ENCODE results near the gene RAB3GAP2.
"Not testable (repeated sequence)": the region's sequence is repeated elsewhere in the genome, so short reads cannot be mapped to it uniquely, and the experiment has no call there.

The RAB3GAP2 gene

DNA sequence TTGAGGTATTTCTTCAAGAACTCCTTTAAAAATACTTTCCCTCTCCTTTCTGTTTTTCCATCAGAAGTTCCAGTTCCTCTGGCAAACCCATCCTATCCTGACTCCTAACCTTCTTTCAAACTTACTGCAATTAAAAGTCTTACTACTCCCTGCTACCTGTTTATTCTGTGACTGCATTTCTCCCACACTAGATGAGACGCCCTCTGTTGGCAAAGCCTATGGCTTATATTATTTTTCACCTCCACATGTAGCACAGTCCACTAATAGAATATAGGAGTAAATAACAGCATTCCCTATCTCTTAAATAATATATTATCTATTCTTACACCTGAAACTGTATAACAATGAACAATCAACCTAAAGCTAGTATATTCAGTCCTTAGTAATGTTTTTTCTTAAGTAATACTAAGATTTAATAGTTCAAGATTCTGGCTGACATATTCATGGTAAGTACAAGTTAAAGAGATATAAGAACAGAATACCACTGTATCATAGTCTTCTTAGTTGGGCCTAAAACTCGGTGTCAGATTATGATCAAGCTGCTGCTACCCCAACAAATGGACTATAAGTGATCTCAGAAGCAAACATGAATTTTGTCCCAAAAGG is 54.8 kb downstream of the RAB3GAP2 start:
- no peaks in the 10 kb centered on the region for H3K27me3 ChIP-seq (ENCODE audit: insufficient read depth, low read length, poor library complexity, severe bottlenecking)
- no peaks in the 10 kb centered on the region; the same call in none of the 2 replicates for H3K36me3 ChIP-seq (ENCODE audit: insufficient read depth, low read length)
- no peaks in the 10 kb centered on the region for H3K4me1 ChIP-seq (ENCODE audit: insufficient read depth, low read length, poor library complexity, severe bottlenecking)
- H3K4me3 ChIP-seq (ENCODE audit: low read length, poor library complexity, severe bottlenecking), result no peak overlapping the region
- H3F3A ChIP-seq (ENCODE audit: low read depth), result no peaks in the 10 kb centered on the region
- no peaks in the 10 kb centered on the region for H3K9me2 ChIP-seq (replicated peaks; ENCODE audit: low read depth, low read length)
- H3K4me2 ChIP-seq (ENCODE audit: low read depth, low read length, poor library complexity, severe bottlenecking), result no peak overlapping the region
- TF ChIP-seq, protein P1, sequence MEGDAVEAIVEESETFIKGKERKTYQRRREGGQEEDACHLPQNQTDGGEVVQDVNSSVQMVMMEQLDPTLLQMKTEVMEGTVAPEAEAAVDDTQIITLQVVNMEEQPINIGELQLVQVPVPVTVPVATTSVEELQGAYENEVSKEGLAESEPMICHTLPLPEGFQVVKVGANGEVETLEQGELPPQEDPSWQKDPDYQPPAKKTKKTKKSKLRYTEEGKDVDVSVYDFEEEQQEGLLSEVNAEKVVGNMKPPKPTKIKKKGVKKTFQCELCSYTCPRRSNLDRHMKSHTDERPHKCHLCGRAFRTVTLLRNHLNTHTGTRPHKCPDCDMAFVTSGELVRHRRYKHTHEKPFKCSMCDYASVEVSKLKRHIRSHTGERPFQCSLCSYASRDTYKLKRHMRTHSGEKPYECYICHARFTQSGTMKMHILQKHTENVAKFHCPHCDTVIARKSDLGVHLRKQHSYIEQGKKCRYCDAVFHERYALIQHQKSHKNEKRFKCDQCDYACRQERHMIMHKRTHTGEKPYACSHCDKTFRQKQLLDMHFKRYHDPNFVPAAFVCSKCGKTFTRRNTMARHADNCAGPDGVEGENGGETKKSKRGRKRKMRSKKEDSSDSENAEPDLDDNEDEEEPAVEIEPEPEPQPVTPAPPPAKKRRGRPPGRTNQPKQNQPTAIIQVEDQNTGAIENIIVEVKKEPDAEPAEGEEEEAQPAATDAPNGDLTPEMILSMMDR (conservative IDR thresholded peaks at IDR 0.05; ENCODE audit: low read length), result peak; percentile 75
- no peak for TF ChIP-seq EZH2phosphoT487 (IDR thresholded peaks at IDR 0.05; ENCODE audit: borderline replicate concordance)
- H4K20me1 ChIP-seq (ENCODE audit: insufficient read depth, low read length, poor library complexity, severe bottlenecking), result peaks cover 9% of the 10 kb centered on the region
- H3K79me2 ChIP-seq (ENCODE audit: insufficient read depth, low read length), result peaks cover 9% of the 10 kb centered on the region
- H3K9me3 ChIP-seq (ENCODE audit: insufficient read depth, low read depth, low read length), result no peaks in the 10 kb centered on the region
- H3K9ac ChIP-seq (ENCODE audit: low read depth, low read length, poor library complexity, severe bottlenecking), result no peak overlapping the region
- H2AFZ ChIP-seq (ENCODE audit: low read length), result no peak overlapping the region

DNA sequence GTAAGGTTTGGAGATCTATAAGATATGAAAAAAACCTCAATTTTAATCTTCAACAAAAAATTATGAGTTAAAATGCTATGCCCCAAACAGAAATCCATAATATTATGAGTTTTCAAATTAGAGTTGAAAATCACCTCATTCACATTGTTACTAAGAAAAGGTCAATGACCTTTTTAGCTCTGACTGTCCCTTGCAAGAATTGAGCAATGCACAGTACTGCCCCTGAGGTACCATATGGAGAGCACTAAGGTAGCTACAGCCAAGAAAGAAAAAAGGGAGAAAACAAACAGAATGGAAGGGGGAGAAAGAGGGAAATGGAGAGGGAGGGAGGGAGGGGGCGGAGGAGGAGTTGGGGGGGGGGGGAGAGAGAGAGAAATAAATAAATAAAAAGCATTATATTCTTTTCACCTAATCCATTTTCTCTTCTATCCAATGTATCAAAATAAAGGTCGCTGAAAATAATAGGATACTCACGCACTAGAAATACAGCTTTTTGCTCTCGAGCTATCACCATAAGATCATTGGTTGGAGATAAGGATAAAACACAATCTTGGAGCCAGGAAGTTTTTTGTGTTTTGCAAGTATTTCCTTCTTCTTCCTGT is 58.8 kb downstream of the RAB3GAP2 start:
- Histone ChIP-seq H3K36me3 (ENCODE audit: insufficient read depth, low read length) (peaks cover 31% of the 10 kb centered on the region; the same call in 1 of the 2 replicates), H3K27me3 (ENCODE audit: insufficient read depth, low read length, poor library complexity, severe bottlenecking) (no peaks in the 10 kb centered on the region), H3K9me2 (replicated peaks; ENCODE audit: low read depth, low read length) (no peaks in the 10 kb centered on the region), H3K4me2 (ENCODE audit: low read depth, low read length, poor library complexity, severe bottlenecking) (no peak overlapping the region), H3K4me1 (ENCODE audit: insufficient read depth, low read length, poor library complexity, severe bottlenecking) (no peaks in the 10 kb centered on the region), H4K20me1 (ENCODE audit: insufficient read depth, low read length, poor library complexity, severe bottlenecking) (peaks cover 9% of the 10 kb centered on the region), H3F3A (ENCODE audit: low read depth) (no peaks in the 10 kb centered on the region), H3K4me3 (ENCODE audit: low read length, poor library complexity, severe bottlenecking) (no peak overlapping the region), H3K9ac (ENCODE audit: low read depth, low read length, poor library complexity, severe bottlenecking) (no peak overlapping the region), H3K79me2 (ENCODE audit: insufficient read depth, low read length) (peaks cover 5% of the 10 kb centered on the region; the same call in 1 of the 2 replicates), H3K9me3 (ENCODE audit: insufficient read depth, low read depth, low read length) (no peaks in the 10 kb centered on the region), H2AFZ (ENCODE audit: low read length) (no peak overlapping the region)
- TF ChIP-seq, protein P1 (conservative IDR thresholded peaks at IDR 0.05; ENCODE audit: low read length), result no peak
- no peak for TF ChIP-seq EZH2phosphoT487 (IDR thresholded peaks at IDR 0.05; ENCODE audit: borderline replicate concordance)

DNA sequence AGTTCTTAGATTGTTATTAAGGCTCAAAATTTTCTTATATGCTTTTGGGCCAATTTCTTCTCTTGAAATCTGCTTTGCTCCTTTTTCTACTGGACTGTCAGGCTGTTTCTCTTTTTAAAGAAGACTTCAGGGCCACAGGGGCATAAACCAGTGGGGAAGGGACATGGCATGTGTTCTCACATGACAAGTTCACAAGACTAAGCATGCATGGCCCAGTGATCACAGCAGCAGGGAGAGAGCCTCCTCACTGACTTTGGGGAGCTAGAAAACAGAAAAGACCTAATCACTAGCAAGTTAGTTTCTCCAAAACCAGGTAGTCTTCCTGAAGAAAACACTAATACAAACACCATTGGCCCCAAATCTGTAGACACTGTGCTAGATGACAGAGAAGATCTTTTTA is 64.8 kb downstream of the RAB3GAP2 start:
- H3K4me1 ChIP-seq (ENCODE audit: insufficient read depth, low read length, poor library complexity, severe bottlenecking), result no peaks in the 10 kb centered on the region
- H4K20me1 ChIP-seq (ENCODE audit: insufficient read depth, low read length, poor library complexity, severe bottlenecking), result no peaks in the 10 kb centered on the region
- H3K4me3 ChIP-seq (ENCODE audit: low read length, poor library complexity, severe bottlenecking), result no peak overlapping the region
- H3K9me3 ChIP-seq (ENCODE audit: insufficient read depth, low read depth, low read length), result no peaks in the 10 kb centered on the region
- H3F3A ChIP-seq (ENCODE audit: low read depth), result no peaks in the 10 kb centered on the region
- no peaks in the 10 kb centered on the region for H3K27me3 ChIP-seq (ENCODE audit: insufficient read depth, low read length, poor library complexity, severe bottlenecking)
- no peaks in the 10 kb centered on the region for H3K79me2 ChIP-seq (ENCODE audit: insufficient read depth, low read length)
- no peak overlapping the region for H3K9ac ChIP-seq (ENCODE audit: low read depth, low read length, poor library complexity, severe bottlenecking)
- no peaks in the 10 kb centered on the region for H3K9me2 ChIP-seq (replicated peaks; ENCODE audit: low read depth, low read length)
- H2AFZ ChIP-seq (ENCODE audit: low read length), result no peak overlapping the region
- H3K4me2 ChIP-seq (ENCODE audit: low read depth, low read length, poor library complexity, severe bottlenecking), result no peak overlapping the region
- H3K36me3 ChIP-seq (ENCODE audit: insufficient read depth, low read length), result peaks cover 65% of the 10 kb centered on the region
- TF ChIP-seq, protein P1 (conservative IDR thresholded peaks at IDR 0.05; ENCODE audit: low read length), result no peak
- TF ChIP-seq EZH2phosphoT487 (IDR thresholded peaks at IDR 0.05; ENCODE audit: borderline replicate concordance), result no peak

DNA sequence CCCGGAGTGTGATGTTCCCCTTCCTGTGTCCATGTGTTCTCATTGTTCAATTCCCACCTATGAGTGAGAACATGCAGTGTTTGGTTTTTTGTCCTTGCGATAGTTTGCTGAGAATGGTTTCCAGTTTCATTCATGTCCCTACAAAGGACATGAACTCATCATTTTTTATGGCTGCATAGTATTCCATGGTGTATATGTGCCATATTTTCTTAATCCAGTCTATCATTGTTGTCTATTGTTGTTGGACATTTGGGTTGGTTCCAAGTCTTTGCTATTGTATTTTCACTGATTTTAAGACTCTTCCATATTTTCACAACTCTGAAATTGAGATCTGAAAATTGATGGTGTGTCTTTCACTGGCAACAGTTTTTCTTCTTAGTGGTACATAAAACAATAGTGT is 67.5 kb downstream of the RAB3GAP2 start:
- not testable (repeated sequence) for H3F3A ChIP-seq (ENCODE audit: low read depth); H3K9me3 ChIP-seq (ENCODE audit: insufficient read depth, low read depth, low read length); H3K9me2 ChIP-seq (replicated peaks; ENCODE audit: low read depth, low read length); H3K4me3 ChIP-seq (ENCODE audit: low read length, poor library complexity, severe bottlenecking); H2AFZ ChIP-seq (ENCODE audit: low read length); H3K27me3 ChIP-seq (ENCODE audit: insufficient read depth, low read length, poor library complexity, severe bottlenecking); H3K79me2 ChIP-seq (ENCODE audit: insufficient read depth, low read length); H3K9ac ChIP-seq (ENCODE audit: low read depth, low read length, poor library complexity, severe bottlenecking); H3K4me1 ChIP-seq (ENCODE audit: insufficient read depth, low read length, poor library complexity, severe bottlenecking); H4K20me1 ChIP-seq (ENCODE audit: insufficient read depth, low read length, poor library complexity, severe bottlenecking); H3K4me2 ChIP-seq (ENCODE audit: low read depth, low read length, poor library complexity, severe bottlenecking)
- H3K36me3 ChIP-seq (ENCODE audit: insufficient read depth, low read length), result peaks cover 69% of the 10 kb centered on the region
